Measurements from ENCODE around the gene GATB.

DNA sequence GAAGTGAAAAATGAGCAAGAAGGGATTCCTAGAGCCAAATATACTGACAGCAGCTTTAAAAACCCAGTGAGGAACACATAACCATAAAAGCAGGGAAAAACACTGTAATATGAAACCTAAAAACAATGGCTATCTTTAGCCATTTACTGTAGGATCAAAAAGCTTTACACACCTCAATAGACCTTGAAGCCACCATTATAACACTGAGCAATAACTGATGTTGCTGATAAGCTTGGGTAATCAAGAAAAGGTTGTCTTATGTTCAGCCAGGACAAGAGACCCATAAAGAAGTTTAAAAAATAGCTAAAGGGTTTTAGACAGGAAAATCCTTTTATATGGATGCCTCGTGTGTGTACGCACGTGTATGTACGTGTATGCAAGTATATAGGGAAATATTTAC lies 16.9 kb downstream of the GATB start:
- TF ChIP-seq, protein P1, sequence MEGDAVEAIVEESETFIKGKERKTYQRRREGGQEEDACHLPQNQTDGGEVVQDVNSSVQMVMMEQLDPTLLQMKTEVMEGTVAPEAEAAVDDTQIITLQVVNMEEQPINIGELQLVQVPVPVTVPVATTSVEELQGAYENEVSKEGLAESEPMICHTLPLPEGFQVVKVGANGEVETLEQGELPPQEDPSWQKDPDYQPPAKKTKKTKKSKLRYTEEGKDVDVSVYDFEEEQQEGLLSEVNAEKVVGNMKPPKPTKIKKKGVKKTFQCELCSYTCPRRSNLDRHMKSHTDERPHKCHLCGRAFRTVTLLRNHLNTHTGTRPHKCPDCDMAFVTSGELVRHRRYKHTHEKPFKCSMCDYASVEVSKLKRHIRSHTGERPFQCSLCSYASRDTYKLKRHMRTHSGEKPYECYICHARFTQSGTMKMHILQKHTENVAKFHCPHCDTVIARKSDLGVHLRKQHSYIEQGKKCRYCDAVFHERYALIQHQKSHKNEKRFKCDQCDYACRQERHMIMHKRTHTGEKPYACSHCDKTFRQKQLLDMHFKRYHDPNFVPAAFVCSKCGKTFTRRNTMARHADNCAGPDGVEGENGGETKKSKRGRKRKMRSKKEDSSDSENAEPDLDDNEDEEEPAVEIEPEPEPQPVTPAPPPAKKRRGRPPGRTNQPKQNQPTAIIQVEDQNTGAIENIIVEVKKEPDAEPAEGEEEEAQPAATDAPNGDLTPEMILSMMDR (IDR thresholded peaks at IDR 0.05), result no peak
- TF ChIP-seq POLR2A (IDR thresholded peaks at IDR 0.05), result no peak

All from adrenal gland (tissue), 5 donors.